Measurements from ENCODE around the gene MOXD1.
"Not testable (repeated sequence)": the region's sequence is repeated elsewhere in the genome, so short reads cannot be mapped to it uniquely, and the experiment has no call there.

The MOXD1 gene

DNA sequence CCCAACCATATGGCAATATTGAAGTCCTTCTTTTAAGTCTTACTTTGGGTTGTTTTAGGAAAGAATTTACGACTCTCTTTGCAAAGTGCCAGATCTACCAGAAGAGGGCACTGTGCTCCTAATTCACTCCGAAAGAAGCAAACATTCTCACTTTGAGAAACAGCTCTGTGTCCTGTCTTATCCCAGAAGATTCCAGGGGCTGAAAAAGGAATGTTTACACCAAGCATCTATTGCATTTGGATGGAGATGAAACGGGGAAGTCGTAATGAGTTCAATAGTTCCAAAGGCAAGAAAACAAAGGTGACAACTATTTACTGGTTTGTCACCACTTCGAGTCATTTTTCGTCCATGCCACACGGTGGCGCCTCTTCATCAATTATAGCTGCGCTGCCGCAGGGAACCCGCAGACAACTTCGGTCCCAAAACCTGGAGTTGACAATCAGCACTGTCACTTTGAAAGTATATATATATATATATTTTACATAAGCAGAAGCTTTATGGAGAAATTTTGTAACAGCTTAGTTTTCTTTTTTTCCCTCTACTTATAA is 121.6 kb downstream of the MOXD1 start:
- Histone ChIP-seq H3K36me3 (ENCODE audit: insufficient read depth) (no peaks in the 10 kb centered on the region), H3K79me2 (ENCODE audit: insufficient read depth, low read depth) (no peaks in the 10 kb centered on the region), H3K27ac (no peak overlapping the region), H2AFZ (ENCODE audit: low read depth) (peak overlapping the region; percentile 58), H3K4me2 (peak overlapping the region; percentile 47; the same call in 1 of the 2 replicates), H3K4me3 (IDR thresholded peaks at IDR 0.05; ENCODE audit: insufficient read depth, low read depth, low read length) (no peak overlapping the region), H3K27me3 (ENCODE audit: insufficient read depth, low read depth) (no peaks in the 10 kb centered on the region), H3K9ac (no peak overlapping the region), H4K20me1 (ENCODE audit: insufficient read depth) (no peaks in the 10 kb centered on the region), H3K4me1 (ENCODE audit: low read depth, poor library complexity, severe bottlenecking) (no peaks in the 10 kb centered on the region)
- TF ChIP-seq CTCF (conservative IDR thresholded peaks at IDR 0.05; ENCODE audit: low read depth, low read length), result peak; percentile 99

DNA sequence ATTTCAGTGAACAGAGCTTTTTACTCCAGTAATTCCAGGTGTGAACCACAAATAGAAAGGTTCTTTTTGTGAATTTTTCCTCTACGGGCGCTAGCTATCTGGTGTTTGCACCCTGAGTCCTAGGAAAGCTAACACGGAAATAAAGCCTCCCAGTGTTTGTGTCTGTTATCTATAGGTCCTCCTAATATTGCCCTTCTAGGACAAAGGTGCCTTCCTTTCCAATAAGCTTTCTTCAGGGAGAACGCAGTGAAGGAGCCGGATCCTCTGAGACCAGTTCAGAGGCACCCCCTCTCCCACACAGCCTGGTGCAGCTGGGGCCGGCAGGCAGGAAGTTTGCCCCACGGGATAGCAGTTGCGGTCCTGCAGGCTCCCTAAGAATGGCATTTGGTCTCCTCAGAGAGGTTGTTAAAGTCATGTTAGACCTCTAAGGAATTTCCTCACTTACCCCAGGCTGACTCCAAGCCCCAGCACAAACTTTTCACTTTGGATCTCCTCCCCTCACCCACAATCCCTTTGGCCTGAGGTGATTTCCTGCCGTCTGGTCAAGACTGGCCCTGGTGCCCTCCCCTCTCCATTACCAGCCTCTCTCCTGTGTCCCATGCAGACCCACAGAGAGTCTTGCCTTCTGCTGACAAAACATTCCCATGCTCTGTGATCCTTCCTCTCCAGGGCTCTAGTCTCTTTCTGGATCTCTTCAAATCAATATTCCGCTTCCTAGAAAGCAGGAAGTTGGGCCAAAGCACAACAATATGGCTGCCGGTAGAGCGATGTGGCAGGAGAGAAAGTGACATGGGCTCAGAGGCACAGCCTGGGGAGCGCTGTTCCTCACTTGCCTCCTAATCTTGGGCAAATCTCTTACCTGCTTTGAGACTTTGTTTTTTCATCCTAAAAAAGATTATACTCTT is 126.0 kb downstream of the MOXD1 start:
- Histone ChIP-seq H3K4me3 (IDR thresholded peaks at IDR 0.05; ENCODE audit: insufficient read depth, low read depth, low read length) (no peak overlapping the region), H3K79me2 (ENCODE audit: insufficient read depth, low read depth) (no peaks in the 10 kb centered on the region), H2AFZ (ENCODE audit: low read depth) (no peak overlapping the region), H3K4me1 (ENCODE audit: low read depth, poor library complexity, severe bottlenecking) (no peaks in the 10 kb centered on the region), H3K4me2 (no peak overlapping the region), H4K20me1 (ENCODE audit: insufficient read depth) (no peaks in the 10 kb centered on the region), H3K9ac (no peak overlapping the region), H3K36me3 (ENCODE audit: insufficient read depth) (no peaks in the 10 kb centered on the region), H3K27ac (no peak overlapping the region), H3K27me3 (ENCODE audit: insufficient read depth, low read depth) (no peaks in the 10 kb centered on the region)
- TF ChIP-seq CTCF (conservative IDR thresholded peaks at IDR 0.05; ENCODE audit: low read depth, low read length), result no peak

DNA sequence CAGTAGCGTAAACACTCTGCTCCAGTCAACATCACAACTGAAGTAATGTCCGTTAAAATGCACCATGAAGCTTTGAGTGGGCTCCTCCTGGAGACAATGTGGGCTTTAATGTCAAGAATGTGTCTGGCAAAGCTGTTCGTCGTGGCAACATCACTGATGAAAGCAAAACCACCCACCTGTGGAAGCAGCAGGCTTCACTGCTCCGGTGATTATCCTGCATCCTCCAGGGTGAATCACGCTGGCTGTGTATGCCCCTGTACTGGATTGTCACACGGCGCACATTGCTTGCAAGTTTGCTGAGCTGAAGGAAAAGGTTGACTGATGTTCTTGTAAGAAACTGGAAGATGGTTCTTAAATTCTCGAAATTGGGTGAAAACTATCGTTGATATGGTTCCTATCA is 128.5 kb downstream of the MOXD1 start:
- H3K27me3 ChIP-seq (ENCODE audit: insufficient read depth, low read depth), result no peaks in the 10 kb centered on the region
- H4K20me1 ChIP-seq (ENCODE audit: insufficient read depth), result no peaks in the 10 kb centered on the region
- H3K4me3 ChIP-seq (IDR thresholded peaks at IDR 0.05; ENCODE audit: insufficient read depth, low read depth, low read length), result no peak overlapping the region
- H3K4me2 ChIP-seq, result no peak overlapping the region
- no peak overlapping the region for H3K9ac ChIP-seq
- H3K79me2 ChIP-seq (ENCODE audit: insufficient read depth, low read depth), result no peaks in the 10 kb centered on the region
- H3K36me3 ChIP-seq (ENCODE audit: insufficient read depth), result no peaks in the 10 kb centered on the region
- peaks cover 14% of the 10 kb centered on the region for H3K4me1 ChIP-seq (ENCODE audit: low read depth, poor library complexity, severe bottlenecking)
- TF ChIP-seq CTCF (conservative IDR thresholded peaks at IDR 0.05; ENCODE audit: low read depth, low read length), result no peak
- no peak overlapping the region for H2AFZ ChIP-seq (ENCODE audit: low read depth)
- H3K27ac ChIP-seq, result no peak overlapping the region

DNA sequence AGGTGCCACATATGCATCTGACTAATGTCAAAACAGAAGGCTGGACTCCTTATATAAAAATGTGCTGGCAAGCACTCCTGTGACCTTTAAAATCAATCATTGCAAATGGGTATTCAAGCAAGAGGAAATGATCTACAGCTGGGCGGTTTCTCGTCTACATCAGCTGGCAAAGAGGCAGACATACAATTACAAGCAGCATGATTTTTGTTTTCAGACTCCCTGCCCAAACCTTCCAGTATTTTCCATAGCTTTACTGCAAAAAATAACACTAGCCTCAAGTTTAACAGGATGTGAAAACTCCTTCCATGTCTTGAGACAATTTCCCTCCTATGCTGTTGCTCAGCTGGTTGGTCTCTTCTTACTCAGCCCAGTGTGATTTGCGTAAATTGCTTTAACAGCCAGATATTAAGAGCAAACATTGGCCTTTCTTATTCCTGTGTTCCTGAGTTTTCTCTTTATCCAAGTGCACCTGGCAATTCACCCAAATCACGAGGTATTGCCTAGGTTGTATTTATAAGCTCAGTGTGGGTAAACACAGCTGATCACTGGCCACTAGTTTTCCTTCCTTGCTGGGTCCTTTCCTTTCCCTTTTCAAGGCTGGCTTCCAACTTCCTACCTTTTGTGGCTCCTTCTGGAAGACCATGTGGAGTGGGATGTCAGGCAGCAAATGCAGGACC is 130.4 kb downstream of the MOXD1 start:
- H3K36me3 ChIP-seq (ENCODE audit: insufficient read depth), result no peaks in the 10 kb centered on the region
- H3K4me2 ChIP-seq, result no peak overlapping the region

DNA sequence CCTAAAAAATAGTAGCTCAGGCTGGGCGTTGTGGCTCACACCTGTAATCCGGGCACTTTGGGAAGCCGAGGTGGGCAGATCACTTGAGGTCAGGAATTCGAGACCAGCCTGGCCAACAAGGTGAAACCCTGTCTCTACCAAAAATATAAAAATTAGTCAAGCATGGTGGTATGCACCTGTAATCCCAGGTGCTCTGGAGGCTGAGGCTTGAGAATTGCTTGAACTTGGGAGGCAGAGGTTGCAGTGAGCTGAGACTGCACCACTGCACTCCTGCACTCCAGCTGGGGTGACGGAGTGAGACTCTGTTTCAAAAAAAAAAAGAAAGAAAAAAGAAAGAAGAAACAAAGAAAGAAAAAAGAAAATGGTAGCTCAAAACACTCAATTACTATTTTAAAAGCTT is 132.6 kb downstream of the MOXD1 start:
- H3K4me2 ChIP-seq; H3K9ac ChIP-seq; H2AFZ ChIP-seq (ENCODE audit: low read depth); H3K27ac ChIP-seq; H3K27me3 ChIP-seq (ENCODE audit: insufficient read depth, low read depth); H3K79me2 ChIP-seq (ENCODE audit: insufficient read depth, low read depth); H3K36me3 ChIP-seq (ENCODE audit: insufficient read depth); H3K4me3 ChIP-seq (IDR thresholded peaks at IDR 0.05; ENCODE audit: insufficient read depth, low read depth, low read length); H4K20me1 ChIP-seq (ENCODE audit: insufficient read depth): not testable (repeated sequence)
- H3K4me1 ChIP-seq (ENCODE audit: low read depth, poor library complexity, severe bottlenecking), result peaks cover 25% of the 10 kb centered on the region

More for the DNA sequence above, 130.4 kb downstream of the MOXD1 start:
- peaks cover 25% of the 10 kb centered on the region for H3K4me1 ChIP-seq (ENCODE audit: low read depth, poor library complexity, severe bottlenecking)
- H3K79me2 ChIP-seq (ENCODE audit: insufficient read depth, low read depth), result no peaks in the 10 kb centered on the region
- H3K9ac ChIP-seq, result no peak overlapping the region
- no peak overlapping the region for H3K27ac ChIP-seq
- H3K27me3 ChIP-seq (ENCODE audit: insufficient read depth, low read depth), result no peaks in the 10 kb centered on the region
- no peaks in the 10 kb centered on the region for H4K20me1 ChIP-seq (ENCODE audit: insufficient read depth)
- TF ChIP-seq CTCF (conservative IDR thresholded peaks at IDR 0.05; ENCODE audit: low read depth, low read length), result no peak
- H3K4me3 ChIP-seq (IDR thresholded peaks at IDR 0.05; ENCODE audit: insufficient read depth, low read depth, low read length), result no peak overlapping the region
- H2AFZ ChIP-seq (ENCODE audit: low read depth), result no peak overlapping the region
